Naive thymus-derived CD4-positive, alpha-beta T cell (primary cell): ENCODE measurements around the gene NR6A1. TPM values are rescaled to one million over a fixed set of nuclear protein-coding genes. Genes with fewer than 3 reads are reported as not detected.

Experiments used
- ATAC-seq: fragments of 150-1000 bp; cut with Tn5 transposase; 2 replicates; pipeline ENCODE4 v1.10.0; 2021; ENCODE audit warnings: mild to moderate bottlenecking, moderate library complexity
- CTCF ChIA-PET: fragments of 350-600 bp; sonication (Branson Sonifier 250); formaldehyde crosslinking; loops from one replicate; lab custom pipeline; 2021; ENCODE audit warnings: antibody characterized with exemption; lab: Charles Lee
- POLR2A ChIA-PET: fragments of 350-600 bp; sonication (Branson Sonifier 250); formaldehyde crosslinking; loops from one replicate; lab custom pipeline; 2021; ENCODE audit warnings: antibody characterized with exemption, inconsistent platforms; lab: Charles Lee
- DNase-seq, 9 donors: peaks; one replicate each; pipeline versions ENCODE4 v3.0.0 to v3.0.0-alpha.2; 2020 to 2022; ENCODE audit warnings: mixed read lengths in 1 of 9
- H3K27ac ChIP-seq: one replicate; pipeline ENCODE4 v1.7.0; 2013; ENCODE audit warnings: mild to moderate bottlenecking, low read depth, low read length, moderate library complexity
- H3K27me3 ChIP-seq, 2 donors: one replicate each; pipeline ENCODE4 v1.7.0; 2013; ENCODE audit warnings: low read length in 2 of 2, mild to moderate bottlenecking in 2 of 2, moderate library complexity in 2 of 2; ENCODE audit not compliant: control insufficient read depth in 2 of 2, insufficient read depth in 2 of 2
- H3K36me3 ChIP-seq, 3 experiments: 1 replicate in 2 of 3; 2 replicates in 1 of 3; pipeline ENCODE4 v1.7.0; 2013; ENCODE audit warnings: low read length in 3 of 3, mild to moderate bottlenecking in 3 of 3, moderate library complexity in 1 of 3; ENCODE audit not compliant: insufficient read depth in 3 of 3, control insufficient read depth in 2 of 3
- H3K4me1 ChIP-seq, 2 donors: one replicate each; pipeline ENCODE4 v1.7.0; 2013; ENCODE audit warnings: low read length in 2 of 2, mild to moderate bottlenecking in 2 of 2, moderate library complexity in 1 of 2; ENCODE audit not compliant: control insufficient read depth in 2 of 2, insufficient read depth in 2 of 2
- H3K4me3 ChIP-seq: 2 replicates; pipeline ENCODE4 v1.7.0; 2013; ENCODE audit warnings: mild to moderate bottlenecking, low read length
- H3K9me3 ChIP-seq, 3 experiments: 1 replicate in 2 of 3; 2 replicates in 1 of 3; pipeline ENCODE4 v1.7.0; 2013; ENCODE audit warnings: low read length in 3 of 3; ENCODE audit not compliant: control insufficient read depth in 2 of 3
- H3K27ac Mint-ChIP-seq, 9 donors: one replicate each; pipeline ENCODE4 v1.8.0; 2020 to 2022; ENCODE audit warnings: mixed read lengths in 9 of 9, mild to moderate bottlenecking in 8 of 9, moderate library complexity in 5 of 9, inconsistent platforms in 2 of 9
- H3K27me3 Mint-ChIP-seq, 5 donors: one replicate each; pipeline ENCODE4 v1.8.0; 2021 to 2022; ENCODE audit warnings: mixed read lengths in 5 of 5, mild to moderate bottlenecking in 1 of 5
- H3K36me3 Mint-ChIP-seq, 5 donors: one replicate each; pipeline ENCODE4 v1.8.0; 2020 to 2022; ENCODE audit warnings: mixed read lengths in 5 of 5, mild to moderate bottlenecking in 3 of 5, inconsistent platforms in 1 of 5
- H3K4me1 Mint-ChIP-seq, 7 donors: one replicate each; pipeline ENCODE4 v1.8.0; 2020 to 2022; ENCODE audit warnings: mixed read lengths in 7 of 7, mild to moderate bottlenecking in 3 of 7, inconsistent platforms in 1 of 7
- H3K4me3 Mint-ChIP-seq, 10 donors: one replicate each; pipeline ENCODE4 v1.8.0; 2020 to 2022; ENCODE audit warnings: mild to moderate bottlenecking in 10 of 10, mixed read lengths in 10 of 10, moderate library complexity in 6 of 10, inconsistent platforms in 2 of 10
- H3K9me3 Mint-ChIP-seq, 11 donors: one replicate each; pipeline ENCODE4 v1.8.0; 2020 to 2022; ENCODE audit warnings: mixed read lengths in 11 of 11, mild to moderate bottlenecking in 4 of 11, inconsistent platforms in 1 of 11, moderate library complexity in 1 of 11
- intact Hi-C, 2 donors: fragments of 100-400 bp; cut with micrococcal nuclease; formaldehyde crosslinking; loops; one replicate each; pipeline ENCODE4 v1.15.1; 2023
- polyA plus RNA-seq, 2 donors: library from polyadenylated mRNA; unstranded; fragments of 300-500 nt; fragmentation: Illumina TruSeq; gene quantifications; one replicate each; pipeline ENCODE4 v1.2.3, GENCODE V29; 2021
- total RNA-seq, 6 experiments: library from RNA in 5 of 6; stranded (reverse) in 5 of 6; gene quantifications; 1 replicate in 5 of 6; 2 replicates in 1 of 6; pipeline ENCODE4 v1.2.3 and lab custom pipeline; 2021 to 2026

Gene NR6A1
- total and polyA plus RNA-seq, 7 experiments from 2014 or later = 0.21 to 0.78 (median 0.51) TPM; not detected in 4

GRCh38 chr9:124657516-124657915 lies 113.6 kb downstream of the NR6A1 start:
- H3K9me3 Mint-ChIP-seq = peaks cover 0 to 3% (median 0%) of the 10 kb centered on the region in 11 donors
- peak overlapping the region in 6 of 10 donors; percentile 32 to 94 (median 92) for H3K4me3 Mint-ChIP-seq
- Histone ChIP-seq H3K27ac (no peak overlapping the region), H3K36me3 (no peaks in the 10 kb centered on the region), H3K4me3 (no peak overlapping the region), H3K4me1 (peaks cover 0 to 6% of the 10 kb centered on the region in 2 donors), H3K9me3 (no peaks in the 10 kb centered on the region), H3K27me3 (no peaks in the 10 kb centered on the region)
- intact Hi-C loops = loop anchor here in 1 of 2 donors (5.0 kb wide), 1 partner anchor 210 kb away; no protein-coding TSS in a partner anchor
- H3K27ac Mint-ChIP-seq = peak overlapping the region in 8 of 9 donors; percentile 5 to 94 (median 88)
- ATAC-seq (no peak), DNase-seq (no peak)
- H3K27me3 Mint-ChIP-seq = peaks cover 0 to 9% (median 0%) of the 10 kb centered on the region in 5 donors
- H3K36me3 Mint-ChIP-seq = no peaks in the 10 kb centered on the region
- CTCF ChIA-PET = interaction anchor here (1.1 kb wide), 1 partner anchor 21 kb away, joined by 4 read pairs; no protein-coding TSS in a partner anchor
- H3K4me1 Mint-ChIP-seq = peaks cover 19 to 53% (median 35%) of the 10 kb centered on the region in 7 donors
- POLR2A ChIA-PET = interaction anchor here (0.8 kb wide), 1 partner anchor 106 kb away, joined by 3 read pairs; no protein-coding TSS in a partner anchor

- Histone ChIP-seq H3K4me3 (no peak overlapping the region), H3K4me1 (no peaks in the 10 kb centered on the region), H3K27me3 (no peaks in the 10 kb centered on the region), H3K9me3 (no peaks in the 10 kb centered on the region), H3K36me3 (no peaks in the 10 kb centered on the region), H3K27ac (no peak overlapping the region)
- ChIA-PET CTCF (no interaction called here), POLR2A (no interaction called here)
- Mint-ChIP-seq H3K27me3 (peaks cover 0 to 13% (median 0%) of the 10 kb centered on the region in 5 donors), H3K36me3 (no peaks in the 10 kb centered on the region), H3K4me1 (peaks cover 11 to 34% (median 18%) of the 10 kb centered on the region in 7 donors), H3K4me3 (no peak overlapping the region), H3K9me3 (peaks cover 0 to 3% (median 0%) of the 10 kb centered on the region in 11 donors), H3K27ac (peak overlapping the region in 1 of 9 donors; percentile 3)
- ATAC-seq (no peak), DNase-seq (no peak)
- intact Hi-C loops = no loop called here
Measured at GRCh38 chr9:124654431-124654830, 116.7 kb downstream of the NR6A1 start.

- ChIA-PET CTCF (no interaction called here), POLR2A (interaction anchor here (0.9 kb wide), 1 partner anchor 17 kb away, joined by 3 read pairs; no protein-coding TSS in a partner anchor)
- no peaks in the 10 kb centered on the region for H3K4me1 ChIP-seq
- H3K27me3 Mint-ChIP-seq = peaks cover 0 to 19% (median 0%) of the 10 kb centered on the region in 5 donors
- no peak for ATAC-seq
- no peak overlapping the region for H3K4me3 ChIP-seq
- H3K9me3 Mint-ChIP-seq = peaks cover 0 to 3% (median 0%) of the 10 kb centered on the region in 11 donors
- no peak overlapping the region for H3K4me3 Mint-ChIP-seq
- no peak overlapping the region for H3K27ac Mint-ChIP-seq
- DNase-seq = no peak
- peaks cover 0 to 19% (median 3%) of the 10 kb centered on the region in 7 donors for H3K4me1 Mint-ChIP-seq
- intact Hi-C loops = no loop called here
- no peaks in the 10 kb centered on the region for H3K27me3 ChIP-seq
- no peaks in the 10 kb centered on the region for H3K36me3 ChIP-seq
- H3K9me3 ChIP-seq = no peaks in the 10 kb centered on the region
- no peaks in the 10 kb centered on the region for H3K36me3 Mint-ChIP-seq
- H3K27ac ChIP-seq = no peak overlapping the region
Measured at GRCh38 chr9:124652615-124653393, 118.3 kb downstream of the NR6A1 start.

GRCh38 chr9:124652203-124652602 lies 118.9 kb downstream of the NR6A1 start:
- H3K9me3 Mint-ChIP-seq = peaks cover 0 to 3% (median 0%) of the 10 kb centered on the region in 11 donors
- ChIA-PET CTCF (no interaction called here), POLR2A (no interaction called here)
- intact Hi-C loops = no loop called here
- DNase-seq = no peak
- H3K27ac Mint-ChIP-seq = no peak overlapping the region
- Histone ChIP-seq H3K27ac (no peak overlapping the region), H3K4me3 (no peak overlapping the region), H3K4me1 (no peaks in the 10 kb centered on the region), H3K27me3 (no peaks in the 10 kb centered on the region), H3K9me3 (no peaks in the 10 kb centered on the region), H3K36me3 (no peaks in the 10 kb centered on the region)
- no peaks in the 10 kb centered on the region for H3K36me3 Mint-ChIP-seq
- peaks cover 0 to 20% (median 0%) of the 10 kb centered on the region in 5 donors for H3K27me3 Mint-ChIP-seq
- H3K4me3 Mint-ChIP-seq = no peak overlapping the region
- H3K4me1 Mint-ChIP-seq = peaks cover 0 to 13% (median 0%) of the 10 kb centered on the region in 7 donors
- no peak for ATAC-seq

GRCh38 chr9:124645274-124645673 lies 125.8 kb downstream of the NR6A1 start:
- Mint-ChIP-seq H3K9me3 (peaks cover 0 to 13% (median 7%) of the 10 kb centered on the region in 11 donors), H3K27ac (no peak overlapping the region), H3K4me1 (no peaks in the 10 kb centered on the region), H3K4me3 (no peak overlapping the region), H3K36me3 (peaks cover 0 to 11% (median 0%) of the 10 kb centered on the region in 5 donors), H3K27me3 (peaks cover 0 to 35% (median 0%) of the 10 kb centered on the region in 5 donors)
- DNase-seq (no peak), ATAC-seq (no peak)
- Histone ChIP-seq H3K27ac (no peak overlapping the region), H3K4me1 (no peaks in the 10 kb centered on the region), H3K36me3 (no peaks in the 10 kb centered on the region), H3K27me3 (no peaks in the 10 kb centered on the region), H3K9me3 (no peaks in the 10 kb centered on the region), H3K4me3 (no peak overlapping the region)
- ChIA-PET POLR2A (no interaction called here), CTCF (no interaction called here)
- intact Hi-C loops = no loop called here

GRCh38 chr9:124639637-124640036 lies 131.5 kb downstream of the NR6A1 start:
- H3K9me3 Mint-ChIP-seq = peaks cover 0 to 1% (median 0%) of the 10 kb centered on the region in 11 donors
- H3K36me3 Mint-ChIP-seq = peaks cover 0 to 1% (median 0%) of the 10 kb centered on the region in 5 donors
- Histone ChIP-seq H3K4me3 (no peak overlapping the region), H3K27me3 (no peaks in the 10 kb centered on the region), H3K4me1 (no peaks in the 10 kb centered on the region), H3K9me3 (no peaks in the 10 kb centered on the region), H3K36me3 (no peaks in the 10 kb centered on the region), H3K27ac (no peak overlapping the region)
- POLR2A ChIA-PET = no interaction called here
- intact Hi-C loops = no loop called here
- ATAC-seq (no peak), DNase-seq (no peak)
- peaks cover 0 to 5% (median 0%) of the 10 kb centered on the region in 7 donors for H3K4me1 Mint-ChIP-seq
- H3K4me3 Mint-ChIP-seq = no peak overlapping the region
- CTCF ChIA-PET = no interaction called here
- H3K27me3 Mint-ChIP-seq = peaks cover 6 to 27% (median 10%) of the 10 kb centered on the region in 5 donors
- no peak overlapping the region for H3K27ac Mint-ChIP-seq
